IPS-20b (cell line): Measurements from ENCODE around the gene TBX18.

ENCODE experiments used
- H3K27ac ChIP-seq: one replicate; pipeline ENCODE4 v1.5.1; 2013; ENCODE audit warnings: low read length
- H3K27me3 ChIP-seq: 2 replicates; pipeline ENCODE4 v1.6.1; 2013; ENCODE audit warnings: mild to moderate bottlenecking, low read length, inconsistent platforms; ENCODE audit not compliant: insufficient read depth
- H3K36me3 ChIP-seq: 2 replicates; pipeline ENCODE4 v1.6.1; 2013; ENCODE audit warnings: low read depth, mild to moderate bottlenecking, inconsistent platforms, low read length, moderate library complexity; ENCODE audit not compliant: insufficient read depth
- H3K4me1 ChIP-seq: 2 replicates; pipeline ENCODE4 v1.6.1; 2013; ENCODE audit warnings: mild to moderate bottlenecking, control low read depth, inconsistent platforms, low read length, moderate library complexity; ENCODE audit not compliant: insufficient read depth
- H3K4me3 ChIP-seq: 2 replicates; pipeline ENCODE4 v1.5.1; 2013; ENCODE audit warnings: mild to moderate bottlenecking, low read length, inconsistent platforms
- H3K9ac ChIP-seq: 2 replicates; pipeline ENCODE4 v1.6.1; 2013; ENCODE audit warnings: low read depth, mild to moderate bottlenecking, inconsistent platforms, low read length, moderate library complexity
- H3K9me3 ChIP-seq: 2 replicates; pipeline ENCODE4 v1.6.1; 2013; ENCODE audit warnings: mild to moderate bottlenecking, low read depth, low read length, inconsistent platforms; ENCODE audit not compliant: insufficient read depth

TBX18 gene

DNA sequence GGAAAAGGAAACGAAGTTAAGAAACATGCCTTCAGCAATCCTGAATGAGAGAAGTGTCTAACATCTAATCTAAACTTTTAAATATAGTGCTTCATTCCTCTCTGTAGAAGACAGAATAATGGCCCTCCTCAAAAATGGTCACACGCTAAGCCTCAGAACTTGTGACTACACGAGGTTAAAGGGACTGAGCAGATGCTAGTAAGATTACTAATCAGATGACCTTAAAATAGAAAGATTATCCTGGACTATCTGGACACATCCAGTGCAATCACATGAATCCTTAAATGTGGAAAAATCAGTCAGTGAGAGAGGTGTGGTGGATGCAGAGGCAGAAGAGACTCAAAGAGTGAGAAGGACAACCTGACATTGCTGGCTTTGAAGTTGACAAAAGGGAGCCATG is 126.1 kb downstream of the TBX18 start:
- no peak overlapping the region for H3K27ac ChIP-seq
- H3K9me3 ChIP-seq = no peaks in the 10 kb centered on the region; the same call in 1 of the 2 replicates
- H3K9ac ChIP-seq = no peak overlapping the region
- H3K4me1 ChIP-seq = no peaks in the 10 kb centered on the region
- H3K36me3 ChIP-seq = no peaks in the 10 kb centered on the region
- H3K27me3 ChIP-seq = no peaks in the 10 kb centered on the region
- no peak overlapping the region for H3K4me3 ChIP-seq
